HG03196 (cell line): Measurements from ENCODE around the gene SIAH1.
"Not testable (repeated sequence)": the region's sequence is repeated elsewhere in the genome, so short reads cannot be mapped to it uniquely, and the experiment has no call there.

Experiments used
- ATAC-seq: cut with Tn5 transposase; IDR thresholded peaks from one replicate; pipeline ENCODE4 v1.9.1; 2021; ENCODE audit not compliant: unreplicated experiment

SIAH1 gene, protein sequence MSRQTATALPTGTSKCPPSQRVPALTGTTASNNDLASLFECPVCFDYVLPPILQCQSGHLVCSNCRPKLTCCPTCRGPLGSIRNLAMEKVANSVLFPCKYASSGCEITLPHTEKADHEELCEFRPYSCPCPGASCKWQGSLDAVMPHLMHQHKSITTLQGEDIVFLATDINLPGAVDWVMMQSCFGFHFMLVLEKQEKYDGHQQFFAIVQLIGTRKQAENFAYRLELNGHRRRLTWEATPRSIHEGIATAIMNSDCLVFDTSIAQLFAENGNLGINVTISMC

DNA sequence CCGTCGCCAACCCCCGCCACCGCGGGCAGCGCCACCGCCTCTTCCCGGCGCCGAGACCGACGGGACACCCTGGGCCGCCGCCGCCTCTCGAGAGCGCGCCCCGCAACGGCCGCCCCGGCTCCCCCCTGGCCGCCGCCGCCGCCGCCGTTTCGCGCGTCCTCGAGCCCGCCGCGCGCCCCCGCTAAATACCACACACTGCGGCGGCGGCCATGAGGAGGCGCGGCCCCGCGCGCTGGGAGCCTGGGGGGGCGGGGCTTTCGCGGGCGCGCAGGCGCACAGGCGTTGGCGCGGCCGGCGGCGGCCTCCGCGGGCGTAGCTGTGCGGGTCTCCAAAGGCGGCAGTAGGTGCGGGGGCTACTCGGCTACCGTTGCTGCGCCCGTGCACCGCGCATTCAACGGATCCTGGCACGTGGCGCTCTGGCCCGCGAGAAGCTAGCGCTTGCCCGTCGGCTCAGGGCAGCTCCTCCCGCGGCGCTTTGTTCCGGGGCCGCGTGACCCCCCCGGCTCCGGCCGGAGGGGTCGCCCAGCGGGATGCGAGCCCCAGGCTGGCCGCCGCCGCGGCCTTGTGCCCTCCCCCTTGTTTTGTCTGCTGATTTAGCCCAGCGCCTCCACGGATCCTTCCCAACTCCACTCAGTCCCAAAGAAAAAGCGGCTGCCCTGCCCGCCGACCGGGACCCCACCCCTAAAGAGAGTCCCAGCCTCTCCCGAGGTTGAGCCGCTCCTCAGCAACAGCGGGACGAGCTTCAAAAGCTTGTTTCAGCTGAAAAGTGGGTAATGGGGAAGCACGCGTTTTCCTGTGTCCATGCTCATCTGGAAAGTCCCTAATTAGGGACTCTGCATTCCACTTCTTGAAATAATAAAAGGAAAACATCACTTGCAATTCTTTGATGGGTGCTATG, at the start of gene SIAH1:
Gene SIAH1, minus strand, starts transcription at position 161 of the 898 bp plus-strand sequence. CDS start 22,985 bp downstream, outside the sequence.
- ATAC-seq: peak; percentile 71

DNA sequence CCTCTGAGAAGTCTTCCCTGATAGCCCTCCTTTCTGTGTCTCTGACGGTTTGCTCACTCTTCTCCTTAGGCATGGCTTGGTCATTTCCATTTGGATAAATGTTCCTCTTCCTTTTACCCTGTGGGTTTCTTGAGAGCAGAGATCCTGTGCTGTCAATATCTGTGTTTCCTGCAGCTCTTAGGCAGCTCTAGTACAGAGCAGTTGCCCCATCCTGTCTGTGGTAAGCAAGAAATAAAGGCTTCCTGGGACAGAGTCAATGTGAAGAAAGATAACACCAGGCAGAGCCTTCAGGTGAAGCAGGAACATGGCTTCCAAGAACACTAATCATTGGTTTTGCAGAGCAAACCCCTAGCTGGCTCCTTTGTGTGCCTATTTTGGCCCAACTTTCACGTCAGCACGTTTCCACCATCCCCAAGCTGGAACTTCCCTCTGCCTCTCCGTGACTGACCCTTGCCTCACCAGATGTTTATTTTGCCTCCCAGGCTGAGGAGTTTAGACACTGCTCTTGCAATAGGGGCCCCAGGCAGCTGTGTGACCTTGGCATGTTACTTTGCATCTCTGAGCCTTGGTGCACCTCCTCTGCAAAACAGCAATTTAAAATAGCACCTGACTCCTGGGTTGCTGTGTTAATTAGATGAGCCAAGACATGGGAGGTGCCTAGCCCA, 49.6 kb upstream of the SIAH1 start:
- ATAC-seq: no peak

DNA sequence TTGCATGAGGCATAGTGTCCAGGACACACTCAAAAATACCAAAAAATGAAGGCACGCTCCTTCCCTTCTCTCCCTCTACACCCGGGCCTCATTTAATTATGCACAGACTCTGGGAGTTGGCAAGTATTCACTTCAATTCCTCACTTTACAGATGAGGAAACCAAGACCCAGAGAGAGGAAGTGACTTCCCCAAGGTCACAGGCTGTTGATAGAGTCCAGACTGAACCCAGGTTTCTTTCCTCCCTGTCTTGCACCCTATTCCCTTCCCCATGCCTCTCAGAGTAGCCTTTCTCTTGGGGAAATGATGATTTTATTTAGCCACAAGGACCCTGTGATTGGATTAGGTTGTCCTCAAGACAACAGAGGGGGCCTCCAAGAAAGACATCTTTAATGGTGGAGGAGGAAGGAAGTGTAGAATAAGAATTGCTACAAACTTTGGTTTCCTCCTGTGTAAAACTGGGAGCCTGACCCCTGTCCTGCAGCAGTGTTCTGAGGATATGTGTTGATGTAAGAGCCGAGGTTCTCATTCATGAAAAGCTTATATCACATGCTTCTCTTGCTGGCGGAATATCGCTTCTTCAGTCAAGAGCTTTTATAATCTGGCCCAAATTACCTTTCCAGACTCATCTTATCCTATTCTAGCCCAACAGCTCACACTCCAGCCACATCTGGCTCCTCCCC, 48.8 kb upstream of the SIAH1 start:
- ATAC-seq: no peak

DNA sequence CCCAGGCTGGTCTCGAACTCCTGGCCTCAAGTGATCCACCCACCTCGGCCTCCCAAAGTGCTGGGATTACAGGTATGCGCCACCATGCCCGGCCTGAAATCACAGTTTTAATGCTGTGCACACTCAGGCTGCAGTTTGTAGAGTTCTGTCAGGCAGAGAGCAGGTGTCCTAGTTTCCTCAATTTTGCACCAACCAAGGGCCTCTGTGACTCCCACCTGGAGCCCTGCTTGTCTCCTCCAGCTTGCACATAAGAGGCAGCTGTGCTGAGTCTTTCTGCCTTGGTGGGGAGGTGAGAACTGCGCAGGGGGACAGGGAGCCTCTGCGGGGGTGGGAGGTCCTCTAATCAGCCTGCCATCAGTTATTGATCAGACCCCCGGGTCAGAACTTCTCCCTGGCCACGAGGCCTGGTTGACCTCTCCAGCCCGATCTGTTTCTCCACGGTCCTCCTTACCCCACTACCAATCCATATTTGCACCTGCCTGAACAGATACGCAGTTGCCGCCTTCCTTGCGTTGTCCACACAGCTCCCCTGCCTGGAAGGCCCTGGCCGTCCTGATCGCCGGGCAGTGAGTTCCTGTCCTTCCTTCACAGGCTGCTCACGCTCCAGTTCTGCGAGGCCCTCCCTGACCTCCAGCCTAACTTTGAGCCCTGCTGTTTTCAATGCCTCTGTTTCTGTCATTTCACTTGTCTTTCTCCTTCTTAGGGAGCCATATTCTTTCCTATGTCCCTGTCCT, 48.1 kb upstream of the SIAH1 start:
- ATAC-seq: no peak

DNA sequence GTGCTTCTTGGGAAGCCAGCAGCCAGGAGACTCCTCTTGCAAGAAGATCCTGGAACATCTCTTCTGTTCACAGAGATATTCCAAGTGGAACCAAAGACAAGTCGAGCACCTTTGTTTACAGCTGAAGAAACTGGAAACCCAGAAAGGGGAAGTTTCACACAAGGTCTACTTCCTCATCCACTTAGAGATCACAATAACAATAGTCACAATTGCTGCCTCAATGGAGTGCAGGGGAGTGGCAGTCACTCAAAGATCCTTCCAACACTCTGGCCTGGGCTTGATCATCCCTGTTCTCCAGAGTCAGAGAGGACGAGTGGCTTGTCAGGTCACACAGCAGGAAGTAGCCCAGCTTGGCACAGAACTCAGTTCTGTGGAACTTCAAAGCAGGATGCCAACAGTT, 46.9 kb upstream of the SIAH1 start:
- peak; percentile 76 for ATAC-seq

DNA sequence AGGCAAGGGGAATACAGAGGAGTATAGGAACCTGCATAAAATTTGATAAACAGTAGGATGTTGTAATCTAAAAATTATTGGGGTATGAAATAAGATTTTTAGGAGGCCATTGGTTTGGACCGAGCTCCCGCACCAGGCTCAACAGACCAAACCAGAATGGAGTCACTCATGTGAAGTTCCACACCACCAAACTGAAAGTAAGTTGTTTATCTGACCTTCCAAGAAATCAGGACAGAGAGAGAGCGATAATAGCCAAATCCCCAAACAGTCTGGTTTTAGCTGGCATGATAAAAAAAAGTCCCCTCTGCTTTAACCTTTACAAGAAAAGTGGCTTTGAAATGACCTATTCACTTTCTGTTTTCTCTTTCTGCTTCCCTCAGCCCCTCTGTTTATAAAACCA, 45.7 kb upstream of the SIAH1 start:
- peak; percentile 36 for ATAC-seq

DNA sequence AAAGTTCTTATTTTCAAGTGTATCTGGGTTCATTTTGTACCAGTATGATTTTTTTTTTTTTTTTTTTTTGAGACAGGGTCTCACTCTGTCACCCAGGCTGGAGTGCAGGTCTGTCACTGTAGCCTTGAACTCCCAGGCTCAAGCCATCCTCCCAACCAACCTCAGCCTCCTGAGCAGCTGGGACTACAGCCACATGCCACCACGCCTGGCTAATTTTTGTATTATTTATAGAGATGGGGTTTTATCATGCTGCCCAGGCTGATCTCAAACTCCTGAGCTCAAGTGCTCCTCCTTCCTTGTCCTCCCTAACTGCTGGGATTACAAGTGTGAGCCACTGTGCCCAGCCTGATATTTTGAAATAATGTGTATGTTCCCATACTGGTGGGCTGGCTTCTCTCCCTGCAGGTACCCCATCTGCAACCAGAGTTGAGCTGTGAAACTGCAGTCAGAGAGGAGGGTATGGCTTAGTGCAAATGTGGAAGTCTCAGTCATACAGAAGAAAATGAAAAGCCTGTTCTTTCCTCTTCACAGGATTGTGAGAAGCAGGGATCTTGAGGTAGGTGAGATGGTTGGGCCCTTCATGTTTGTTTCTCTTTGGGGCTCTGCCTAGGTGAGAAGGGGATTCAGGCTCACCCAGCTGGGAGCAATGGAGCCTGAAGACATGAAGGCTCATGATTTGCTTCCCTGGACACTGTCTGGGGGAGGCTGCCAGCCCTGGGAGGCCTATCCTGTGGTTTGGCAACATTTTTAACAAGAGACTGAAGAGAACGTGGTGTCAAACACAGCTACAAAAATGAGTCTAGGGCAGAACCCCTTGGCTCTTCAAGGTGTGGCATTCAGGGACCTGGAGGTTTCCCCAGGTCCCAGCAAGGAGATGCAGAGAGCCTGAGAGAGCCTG, 41.3 kb upstream of the SIAH1 start:
- no peak for ATAC-seq

DNA sequence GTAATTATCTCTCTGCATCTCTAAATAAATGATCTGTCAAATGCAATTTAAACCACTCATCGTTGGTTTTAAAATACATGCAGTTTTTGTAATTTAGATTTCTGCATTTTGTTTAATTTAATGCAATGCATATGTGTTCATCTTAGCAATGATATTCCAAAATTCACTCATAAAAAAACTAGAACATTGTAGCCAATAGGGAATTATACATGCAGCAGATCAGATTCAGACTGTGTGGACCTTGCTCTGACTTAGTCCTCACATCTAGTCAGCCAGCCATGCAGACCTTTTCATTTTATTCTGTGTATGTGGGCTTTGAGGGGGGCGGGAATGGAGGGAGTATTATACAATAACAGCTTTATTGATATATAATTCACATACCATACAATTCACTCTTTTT, 37.3 kb upstream of the SIAH1 start:
- ATAC-seq: no peak

DNA sequence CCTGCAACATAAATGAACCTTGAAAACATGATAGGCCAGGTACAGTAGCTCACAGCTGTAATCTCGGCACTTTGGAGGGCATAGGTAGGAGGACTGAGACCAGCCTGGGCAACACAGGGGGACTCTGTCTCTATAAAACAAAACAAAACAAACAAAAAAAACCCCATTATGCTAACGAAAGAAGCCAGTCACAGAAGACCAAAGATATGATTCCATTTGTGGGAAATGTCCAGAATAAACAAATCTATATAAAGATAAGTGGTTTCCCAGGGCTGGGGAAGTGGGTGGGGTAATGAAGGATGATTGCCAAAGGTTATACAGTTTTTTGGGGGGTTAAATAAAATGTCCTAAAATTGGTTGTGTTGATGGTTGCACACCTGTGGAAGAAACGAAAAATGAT, 36.5 kb upstream of the SIAH1 start:
- no peak for ATAC-seq

DNA sequence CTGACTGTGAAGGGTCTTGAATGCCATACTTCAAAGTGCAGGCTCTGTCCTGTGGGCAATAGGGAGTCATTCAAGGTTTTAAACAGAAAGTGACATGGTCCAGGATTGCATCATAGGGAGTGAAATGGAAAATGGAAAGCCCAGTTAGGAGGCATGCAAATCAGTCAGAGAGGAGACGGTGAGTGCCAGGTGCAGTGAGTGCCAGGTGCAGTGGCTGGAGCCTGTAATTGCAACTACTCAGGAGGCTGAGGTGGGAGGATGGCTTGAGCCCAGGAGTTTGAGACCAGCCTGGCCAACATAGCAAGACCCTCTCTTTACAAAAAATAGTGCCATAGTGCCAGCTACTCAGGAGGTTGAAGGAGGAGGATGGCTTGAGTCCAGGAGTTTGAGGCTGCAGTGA, 35.2 kb upstream of the SIAH1 start:
- no peak for ATAC-seq

DNA sequence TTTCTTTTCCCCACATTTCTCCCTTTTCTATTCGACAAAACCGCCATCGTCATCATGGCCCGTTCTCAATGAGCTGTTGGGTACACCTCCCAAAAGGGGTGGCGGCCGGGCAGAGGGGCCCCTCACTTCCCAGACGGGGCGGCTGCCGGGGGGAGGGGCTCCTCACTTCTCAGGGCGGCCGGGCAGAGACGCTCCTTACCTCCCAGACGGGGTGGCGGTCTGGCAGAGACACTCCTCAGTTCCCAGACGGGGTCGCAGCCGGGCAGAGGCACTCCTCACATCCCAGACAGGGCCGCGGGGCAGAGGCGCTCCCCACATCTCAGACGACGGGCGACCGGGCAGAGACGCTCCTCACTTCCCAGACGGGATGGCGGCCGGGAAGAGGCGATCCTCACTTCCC, 31.4 kb upstream of the SIAH1 start:
- not testable (repeated sequence) for ATAC-seq

DNA sequence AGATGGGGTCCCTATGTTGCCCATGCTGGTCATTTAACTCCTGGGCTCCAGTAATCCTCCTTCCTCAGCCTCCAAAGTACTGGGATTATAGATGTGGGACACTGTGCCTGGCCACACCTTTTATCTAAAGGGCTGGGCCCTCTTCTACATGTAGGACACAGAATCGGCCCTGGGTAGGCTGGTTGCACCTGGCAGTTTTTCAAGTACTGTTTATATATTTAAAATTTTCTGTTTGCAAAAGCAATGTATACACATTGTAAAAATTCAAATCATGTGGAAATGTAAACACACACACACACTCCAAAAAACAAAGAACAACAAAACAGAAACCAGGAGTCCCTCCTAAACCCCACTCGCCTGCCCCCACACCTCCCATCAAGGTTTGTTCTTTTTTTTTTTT, 28.1 kb upstream of the SIAH1 start:
- no peak for ATAC-seq

DNA sequence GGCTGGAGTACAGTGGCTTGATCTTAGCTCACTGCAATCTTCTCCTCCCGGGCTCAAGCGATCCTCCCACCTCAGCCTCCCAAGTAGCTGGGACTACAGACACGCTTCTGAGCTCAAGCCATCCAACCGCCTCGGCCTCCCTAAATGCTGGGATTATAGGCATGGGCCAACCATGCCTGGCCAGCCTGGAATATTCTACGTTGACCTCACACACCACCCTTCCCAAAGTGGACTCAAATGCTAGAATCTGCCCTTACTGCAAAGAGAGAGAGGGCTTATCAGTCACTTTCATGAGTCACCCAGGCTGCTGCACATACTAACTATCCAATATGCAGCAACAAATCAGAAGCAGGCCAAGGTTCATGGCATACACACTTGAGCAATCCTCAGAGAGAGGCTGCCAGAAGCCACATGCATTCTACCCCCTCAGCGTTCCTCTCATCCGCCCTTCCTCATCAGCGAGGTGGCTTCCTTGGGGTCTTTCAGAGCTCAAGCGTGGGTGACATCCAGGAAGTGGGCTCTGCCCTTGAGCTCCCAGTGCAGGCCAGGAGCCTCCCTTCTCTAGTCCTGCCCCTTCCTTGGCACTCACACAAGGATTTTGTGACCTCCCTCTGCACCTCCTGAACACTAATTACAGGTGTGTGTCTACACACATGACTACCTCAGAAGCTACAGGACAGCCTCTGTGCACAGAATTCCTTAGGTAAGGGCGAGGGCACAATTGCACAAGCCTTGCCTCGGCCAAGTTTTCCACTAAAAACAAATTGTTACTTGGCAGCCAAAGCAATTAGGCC, 24.8 kb upstream of the SIAH1 start:
- ATAC-seq: no peak

DNA sequence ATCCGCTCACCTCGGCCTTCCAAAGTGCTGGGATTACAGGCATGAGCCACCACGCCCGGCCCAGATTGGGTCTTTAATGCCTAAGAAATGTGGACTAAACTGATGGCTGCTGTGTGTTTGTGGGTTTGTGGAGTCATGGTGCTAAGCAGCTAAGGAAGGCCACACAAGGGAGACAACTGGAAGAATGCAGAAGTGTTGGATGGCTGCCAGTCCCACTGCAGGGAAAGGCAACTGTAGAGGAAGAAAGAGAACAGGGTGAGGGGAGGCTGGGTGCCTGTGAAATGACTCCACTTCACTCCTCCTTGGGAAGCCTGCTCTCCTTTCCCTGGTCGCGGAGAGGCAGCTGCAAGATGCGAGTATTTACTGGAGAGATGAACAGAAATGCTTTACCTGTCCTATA, 23.5 kb upstream of the SIAH1 start:
- ATAC-seq: no peak

DNA sequence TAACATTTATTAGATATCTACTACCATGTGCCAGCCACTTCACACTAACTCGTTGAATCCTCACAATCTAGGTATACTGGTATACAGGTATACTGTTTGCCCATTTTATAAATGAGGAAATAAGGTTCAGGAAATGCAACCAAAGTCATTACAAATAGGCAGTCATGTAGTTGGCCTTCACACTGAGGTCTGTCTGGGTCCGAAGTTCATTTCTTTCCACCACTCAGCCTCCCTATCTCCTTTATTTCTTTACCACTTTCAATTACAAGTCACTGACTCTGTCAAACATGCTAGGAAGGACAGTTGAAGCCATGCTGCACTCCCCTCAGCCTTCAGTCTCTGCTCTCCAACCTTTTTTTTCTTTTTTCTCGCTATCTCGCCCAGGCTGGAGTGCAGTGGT, 20.7 kb upstream of the SIAH1 start:
- ATAC-seq: no peak

DNA sequence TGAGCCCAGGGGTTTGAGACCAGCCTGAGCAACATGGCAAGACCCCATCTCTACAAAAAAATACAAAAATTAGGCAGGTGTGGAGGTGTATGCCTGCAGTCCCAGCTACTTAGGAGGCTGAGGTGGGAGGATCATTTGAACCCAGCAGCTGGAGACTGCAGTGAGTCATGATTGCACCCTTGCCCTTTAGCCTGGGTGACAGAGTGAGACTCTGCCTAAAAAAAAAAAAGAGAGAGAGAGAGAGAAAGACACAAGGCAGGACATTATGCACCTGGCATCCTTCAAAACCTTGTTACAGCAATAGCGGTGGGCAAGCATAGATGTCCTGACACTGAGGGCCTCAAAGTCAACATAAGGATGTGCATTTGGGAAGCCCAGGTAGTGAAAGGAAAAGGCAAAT, 19.9 kb upstream of the SIAH1 start:
- ATAC-seq: no peak

DNA sequence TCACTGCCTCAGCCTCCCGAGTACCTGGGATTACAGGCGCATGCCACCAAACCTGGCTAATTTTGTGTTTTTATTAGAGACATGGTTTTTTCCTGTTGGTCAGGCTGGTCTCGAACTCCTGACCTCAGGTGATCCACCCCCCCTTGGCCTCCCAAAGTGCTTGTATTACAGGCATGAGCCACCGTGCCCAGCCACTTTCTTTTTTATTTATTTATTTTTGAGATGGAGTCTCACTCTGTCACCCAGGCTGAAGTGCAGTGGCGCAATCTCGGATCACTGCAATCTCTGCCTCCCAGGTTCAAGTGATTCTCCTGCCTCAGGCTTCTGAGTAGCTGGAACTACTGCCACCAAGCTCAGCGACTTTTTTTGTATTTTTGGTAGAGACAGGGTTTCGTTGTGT, 17.3 kb upstream of the SIAH1 start:
- not testable (repeated sequence) for ATAC-seq

DNA sequence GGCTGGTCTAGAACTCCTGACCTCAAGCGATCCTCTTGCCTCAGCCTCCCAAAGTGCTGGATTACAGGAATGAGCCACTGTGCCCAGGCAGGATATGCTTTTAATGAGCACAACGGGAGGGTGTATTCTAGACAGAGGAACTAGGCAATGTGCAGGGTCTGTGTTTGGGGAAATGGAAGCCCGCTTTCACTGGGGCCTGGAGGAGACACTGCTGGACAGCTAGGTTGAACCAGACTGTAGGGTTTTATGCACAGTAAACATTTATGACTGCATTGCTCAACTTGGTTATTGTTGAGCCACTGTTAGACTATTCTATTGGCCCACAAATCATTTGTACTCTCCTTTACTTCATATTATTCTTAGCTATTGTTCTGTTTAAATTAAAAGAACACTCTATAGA, 10.2 kb upstream of the SIAH1 start:
- no peak for ATAC-seq

DNA sequence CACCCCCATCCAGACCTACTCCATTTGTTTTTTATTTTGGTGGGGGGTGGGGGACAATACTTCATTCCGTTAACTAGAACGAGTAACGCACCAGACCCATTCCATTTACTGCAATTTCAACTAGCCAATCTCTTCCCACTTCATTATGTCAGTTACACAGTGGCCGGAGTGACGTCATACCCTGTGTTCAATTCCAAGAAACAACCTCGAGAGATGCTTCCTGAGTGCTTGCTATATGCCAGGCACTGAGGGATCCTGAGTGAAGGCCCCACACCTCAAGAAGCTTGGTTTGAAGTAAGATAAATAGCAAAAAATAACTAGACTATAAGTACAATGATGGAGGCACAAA, 9.1 kb upstream of the SIAH1 start:
- no peak for ATAC-seq
